Activated CD4-positive, alpha-beta T cell treated with anti-CD3 and anti-CD28 coated beads for 4 hours (primary cell): ENCODE results near the gene CEP112.

ENCODE experiments used
- DNase-seq, 2 donors: peaks; one replicate each; pipeline ENCODE4 v3.0.0-alpha.2; 2020

Gene CEP112

GRCh38 chr17:65668211-65668610 lies 523.7 kb downstream of the CEP112 start:
- DNase-seq: no peak

DNA sequence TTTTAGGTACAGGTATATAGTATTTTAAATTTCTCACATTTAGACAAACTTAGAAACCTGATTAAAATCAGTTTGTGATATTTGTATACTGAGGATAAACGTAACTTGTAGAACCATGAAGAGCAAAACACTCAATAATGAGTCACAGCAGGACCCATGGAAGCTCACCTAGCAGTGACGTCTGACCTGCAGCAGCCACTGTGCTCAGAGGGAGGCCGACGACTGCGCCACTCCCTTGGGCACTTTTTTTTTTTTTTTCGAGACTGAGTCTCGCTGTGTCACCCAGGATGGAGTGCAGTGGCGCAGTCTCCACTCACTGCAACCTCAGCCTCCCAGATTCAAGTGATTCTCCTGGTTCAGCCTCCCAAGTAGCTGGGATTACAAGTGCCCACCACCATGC lies 524.3 kb downstream of the CEP112 start:
- no peak for DNase-seq

GRCh38 chr17:65666876-65667321 lies 525.0 kb downstream of the CEP112 start:
- no peak for DNase-seq

DNA sequence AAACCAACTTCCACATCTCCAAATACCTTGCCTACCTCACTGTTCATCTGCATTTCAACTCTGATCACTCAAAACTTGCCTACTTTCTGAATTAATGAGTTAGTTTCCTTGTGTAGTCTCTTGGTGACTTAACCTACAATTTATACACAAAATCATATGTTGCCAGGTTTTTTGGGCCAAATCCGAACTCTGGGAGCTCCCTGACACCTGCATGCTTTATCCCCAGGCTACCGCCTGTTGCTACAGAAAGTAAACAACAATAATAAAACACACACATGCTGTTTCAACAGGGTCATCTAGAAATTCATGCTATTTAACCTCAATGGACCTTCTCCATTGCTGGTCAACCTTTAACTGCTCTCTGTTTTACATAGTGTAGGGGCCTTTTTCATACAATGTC lies 526.0 kb downstream of the CEP112 start:
- DNase-seq: no peak

- no peak for DNase-seq
Observed at GRCh38 chr17:65664696-65665095, 527.2 kb downstream of the CEP112 start.

- no peak for DNase-seq
Observed at GRCh38 chr17:65664266-65664665, 527.7 kb downstream of the CEP112 start.

GRCh38 chr17:65662196-65662595 lies 529.7 kb downstream of the CEP112 start:
- DNase-seq: no peak

DNA sequence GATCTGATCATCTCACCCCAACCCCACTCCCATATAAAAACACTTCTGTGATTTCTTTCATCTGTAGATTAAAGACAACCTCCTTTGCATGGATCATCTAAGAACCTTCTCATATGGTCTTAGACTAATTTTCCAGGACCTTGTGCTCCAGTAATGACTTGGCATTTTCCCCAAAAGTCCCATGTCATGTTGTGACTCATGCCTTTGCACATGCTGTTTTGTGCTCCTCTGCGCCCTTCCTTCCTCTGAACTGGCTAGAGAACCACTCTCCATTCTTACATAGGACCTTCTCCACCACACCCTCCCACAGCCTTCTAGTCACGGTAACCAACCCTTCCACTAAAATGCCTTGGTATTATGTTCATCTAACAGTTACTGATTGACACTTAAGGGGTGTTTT lies 531.0 kb downstream of the CEP112 start:
- DNase-seq: no peak

GRCh38 chr17:65660078-65660477 lies 531.9 kb downstream of the CEP112 start:
- no peak for DNase-seq

DNA sequence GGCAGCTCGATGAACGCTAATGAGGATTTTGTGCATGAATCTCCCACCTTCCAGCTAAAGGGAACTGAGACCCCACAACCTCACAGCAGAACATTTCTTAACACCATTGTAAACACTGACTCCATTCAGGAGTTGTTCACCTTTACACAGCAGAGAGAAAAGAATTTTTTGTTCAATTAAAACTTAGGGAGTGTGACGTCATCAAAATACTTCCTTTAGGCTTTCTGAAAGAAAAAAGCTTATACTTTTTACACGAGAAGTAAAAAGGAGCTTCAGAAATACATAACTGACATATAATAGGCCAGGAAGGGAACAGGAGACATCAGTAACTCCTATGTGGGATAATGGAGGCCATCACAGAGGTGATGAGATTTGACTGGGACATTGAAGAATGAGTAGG lies 532.4 kb downstream of the CEP112 start:
- DNase-seq: no peak

- DNase-seq: no peak
Observed at GRCh38 chr17:65657251-65657828, 534.6 kb downstream of the CEP112 start.

- DNase-seq: no peak
Observed at GRCh38 chr17:65656390-65657250, 535.3 kb downstream of the CEP112 start.

DNA sequence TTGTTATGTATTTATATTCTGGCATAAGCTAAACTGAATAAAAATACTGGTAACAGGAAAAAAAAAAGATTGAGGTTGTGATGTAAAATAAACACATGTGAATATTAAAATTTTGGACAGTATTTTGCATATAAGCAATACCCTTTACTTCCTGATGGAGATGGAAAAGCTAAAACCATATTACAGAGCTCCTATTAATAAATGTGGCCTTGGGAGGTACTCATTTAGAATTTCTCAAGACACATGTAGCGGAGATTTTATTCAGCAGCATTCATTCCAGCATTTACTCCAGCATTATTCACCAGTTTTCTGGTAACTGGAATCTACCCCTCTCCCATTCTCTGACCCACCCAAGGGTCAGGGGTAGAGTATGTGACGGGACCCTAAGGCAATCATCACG lies 536.2 kb downstream of the CEP112 start:
- no peak for DNase-seq

GRCh38 chr17:65644545-65644944 lies 547.4 kb downstream of the CEP112 start:
- no peak for DNase-seq

- DNase-seq: no peak
Observed at GRCh38 chr17:65638221-65638975, 553.5 kb downstream of the CEP112 start.

GRCh38 chr17:65637786-65638185 lies 554.1 kb downstream of the CEP112 start:
- DNase-seq: no peak

DNA sequence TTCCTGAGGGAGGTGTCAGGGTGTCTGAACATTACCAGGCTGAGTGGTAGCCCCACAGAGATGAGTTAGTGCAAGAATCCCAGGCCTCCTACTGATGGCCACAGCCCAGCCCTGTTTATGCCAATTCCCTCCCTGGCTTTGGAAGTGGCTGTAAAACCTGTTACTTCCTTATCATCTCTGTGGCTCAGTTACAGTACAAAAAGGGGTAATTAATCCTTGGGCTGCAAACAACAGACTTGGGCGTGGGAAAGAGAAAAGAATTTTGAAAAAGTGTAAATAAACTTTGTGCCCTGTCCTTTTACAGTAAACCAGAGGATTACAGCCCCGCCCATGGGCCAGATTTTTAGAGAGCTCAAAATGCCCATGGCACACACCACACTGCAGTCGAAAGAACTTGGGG lies 557.4 kb downstream of the CEP112 start:
- DNase-seq: no peak

GRCh38 chr17:65633988-65634387 lies 557.9 kb downstream of the CEP112 start:
- no peak for DNase-seq

GRCh38 chr17:65633146-65633881 lies 558.6 kb downstream of the CEP112 start:
- DNase-seq: no peak

DNA sequence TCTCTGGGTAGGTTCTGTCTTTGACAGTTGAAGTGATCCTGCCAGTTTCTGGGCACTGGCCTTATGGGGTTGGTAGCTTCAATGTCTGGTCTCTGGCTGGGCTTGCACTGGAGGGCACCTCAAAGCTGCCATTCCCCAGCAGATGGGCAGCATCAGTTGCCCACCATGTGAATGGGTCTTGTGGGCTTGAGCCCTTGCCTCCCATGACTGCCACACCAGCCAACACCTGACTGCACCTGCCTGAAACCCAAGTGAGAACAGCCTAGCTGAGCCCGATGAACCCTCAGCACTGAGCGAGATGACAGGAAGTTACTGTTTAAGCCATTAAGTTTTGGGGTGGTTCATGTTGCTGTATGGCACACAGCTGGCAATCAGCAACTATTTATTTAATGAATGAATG lies 561.4 kb downstream of the CEP112 start:
- no peak for DNase-seq

DNA sequence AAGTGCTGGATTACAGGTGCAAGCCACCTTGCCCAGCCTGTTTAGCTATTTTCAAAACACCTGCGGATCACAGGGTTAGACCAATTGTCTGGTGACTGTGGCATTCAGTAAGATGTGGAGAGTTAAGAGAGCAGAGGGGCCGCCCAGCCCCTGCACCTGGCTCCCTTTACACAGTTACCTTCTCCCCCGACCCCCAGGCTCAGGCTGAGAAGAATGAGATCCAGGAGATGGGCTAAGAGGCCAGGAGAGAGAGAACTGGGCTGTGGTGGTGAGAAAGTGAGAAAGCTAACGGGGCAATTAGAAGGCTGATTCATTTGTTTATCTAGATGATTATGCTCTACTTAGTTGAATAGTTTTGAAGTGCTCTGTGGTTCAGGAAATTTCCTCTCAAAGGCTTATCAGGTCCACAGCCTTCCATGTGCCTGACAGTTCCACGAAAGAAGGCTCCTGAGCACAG lies 562.7 kb downstream of the CEP112 start:
- no peak for DNase-seq

- DNase-seq: no peak
Observed at GRCh38 chr17:65628644-65629036, 563.3 kb downstream of the CEP112 start.
